Activated CD8-positive, alpha-beta memory T cell treated with anti-CD3 and anti-CD28 coated beads for 48 hours (primary cell): ENCODE measurements around the gene STRADA.
"Not testable (repeated sequence)": the region's sequence is repeated elsewhere in the genome, so short reads cannot be mapped to it uniquely, and the experiment has no call there.

ENCODE experiments used
- DNase-seq, 3 experiments: peaks; one replicate each; pipeline ENCODE4 v3.0.0-alpha.2; 2020; ENCODE audit warnings: low read depth in 2 of 3, low spot score in 2 of 3

STRADA gene

DNA sequence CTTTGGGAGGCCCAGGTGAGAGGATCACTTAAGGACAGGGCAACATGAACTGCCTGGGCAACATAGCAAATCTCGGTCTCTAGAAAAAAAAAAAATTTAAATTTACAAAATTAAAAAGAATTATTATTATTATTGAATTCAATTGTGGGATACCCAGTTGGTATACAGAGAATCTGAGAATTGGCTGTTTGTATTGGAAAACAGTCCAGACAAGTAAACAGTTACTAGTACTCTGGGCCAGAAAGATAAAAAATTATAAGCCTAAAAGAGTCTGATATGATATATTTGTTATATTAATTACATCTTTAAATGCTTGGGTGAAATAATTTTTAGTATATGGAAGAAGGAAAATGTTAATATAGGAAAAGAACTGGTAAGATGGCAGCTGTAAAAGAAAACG, 16.8 kb upstream of the STRADA start:
- no peak for DNase-seq

DNA sequence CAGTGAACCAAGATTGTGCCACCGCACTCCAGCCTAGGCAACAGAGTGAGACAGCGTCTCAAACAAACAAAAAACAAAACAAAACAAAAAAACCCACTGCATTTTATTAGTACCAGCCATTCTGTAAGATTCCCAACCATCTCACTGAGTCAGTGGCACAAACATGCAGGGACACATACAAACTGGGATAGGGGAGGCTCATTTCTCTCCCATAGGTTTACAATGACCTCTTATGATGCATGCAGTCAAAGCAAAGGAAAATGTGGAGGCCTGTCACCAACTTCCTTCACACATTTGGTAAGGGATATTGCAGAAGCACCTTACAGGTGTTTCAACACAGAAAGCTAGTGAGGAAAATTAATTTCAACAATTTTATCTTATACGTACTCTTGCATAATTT, 12.4 kb upstream of the STRADA start:
- no peak for DNase-seq

DNA sequence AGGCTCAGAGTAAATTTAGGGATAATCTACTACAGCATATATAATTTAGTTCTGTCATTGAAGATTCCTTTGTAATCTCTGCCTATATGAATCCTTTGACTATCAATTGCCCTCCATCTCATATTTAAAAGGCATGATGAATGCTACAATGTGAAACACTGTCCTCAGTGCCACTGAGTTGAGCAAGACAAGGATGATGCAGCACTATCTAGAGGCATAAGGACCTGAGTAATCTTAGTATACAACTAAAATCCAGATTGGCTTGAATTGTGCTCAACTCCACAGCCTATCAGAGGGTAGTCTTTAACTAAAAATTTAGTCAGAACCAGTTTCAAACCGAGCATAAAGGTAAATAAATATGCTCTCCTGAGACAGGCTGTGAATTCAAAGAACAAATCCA, 11.6 kb upstream of the STRADA start:
- no peak for DNase-seq

DNA sequence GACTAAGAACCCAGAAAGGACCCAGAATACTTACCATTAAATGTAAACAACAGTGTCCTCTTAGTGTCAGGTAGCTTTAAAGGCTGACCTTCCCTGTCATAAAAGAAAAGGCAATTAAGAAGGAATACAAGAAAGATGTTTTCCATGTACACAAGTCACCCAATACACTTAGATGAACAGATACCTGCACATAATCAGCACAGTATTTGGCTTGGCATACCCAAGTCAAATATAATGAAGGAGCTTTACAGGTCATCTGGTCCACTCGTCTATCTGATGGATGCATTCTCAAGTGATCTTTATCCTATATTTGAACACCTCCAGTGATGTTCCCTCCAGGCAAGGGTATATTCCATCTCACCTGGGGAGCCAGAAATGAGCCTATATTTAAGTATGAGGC, 11.1 kb upstream of the STRADA start:
- no peak for DNase-seq

DNA sequence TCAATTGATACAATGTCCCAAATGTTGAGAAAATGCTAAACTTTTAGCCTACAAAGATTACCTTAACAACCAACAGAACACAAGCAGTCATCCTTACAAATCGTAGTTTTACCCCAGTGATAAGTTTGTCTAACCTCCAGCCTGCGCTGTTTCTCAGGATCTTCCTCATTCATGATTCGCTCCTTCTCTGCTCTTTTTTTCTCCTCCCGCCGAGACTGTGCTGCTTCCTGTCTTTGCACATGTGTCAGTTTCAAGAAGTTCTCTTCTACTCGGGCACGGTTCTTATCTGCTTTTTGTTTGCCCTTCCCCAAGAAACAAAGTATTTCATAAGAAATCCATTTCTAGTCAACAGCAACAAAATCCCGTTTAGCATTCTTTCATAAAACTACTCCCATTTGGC, 10.2 kb upstream of the STRADA start:
- no peak for DNase-seq

DNA sequence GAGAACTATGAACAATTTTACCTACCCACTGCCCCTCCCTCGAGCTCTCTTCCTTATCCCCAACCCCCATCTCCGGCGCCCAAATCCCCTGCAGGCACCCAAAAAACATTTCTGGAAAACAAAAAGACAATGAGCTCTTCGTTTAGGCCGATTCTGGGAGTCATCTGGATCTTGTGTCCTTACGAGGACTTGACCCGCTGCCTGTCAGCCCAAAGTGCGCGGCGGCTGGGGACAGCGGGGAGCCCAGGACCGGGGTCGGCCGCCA, 524 bp downstream of the STRADA start:
- DNase-seq, result no peak

DNA sequence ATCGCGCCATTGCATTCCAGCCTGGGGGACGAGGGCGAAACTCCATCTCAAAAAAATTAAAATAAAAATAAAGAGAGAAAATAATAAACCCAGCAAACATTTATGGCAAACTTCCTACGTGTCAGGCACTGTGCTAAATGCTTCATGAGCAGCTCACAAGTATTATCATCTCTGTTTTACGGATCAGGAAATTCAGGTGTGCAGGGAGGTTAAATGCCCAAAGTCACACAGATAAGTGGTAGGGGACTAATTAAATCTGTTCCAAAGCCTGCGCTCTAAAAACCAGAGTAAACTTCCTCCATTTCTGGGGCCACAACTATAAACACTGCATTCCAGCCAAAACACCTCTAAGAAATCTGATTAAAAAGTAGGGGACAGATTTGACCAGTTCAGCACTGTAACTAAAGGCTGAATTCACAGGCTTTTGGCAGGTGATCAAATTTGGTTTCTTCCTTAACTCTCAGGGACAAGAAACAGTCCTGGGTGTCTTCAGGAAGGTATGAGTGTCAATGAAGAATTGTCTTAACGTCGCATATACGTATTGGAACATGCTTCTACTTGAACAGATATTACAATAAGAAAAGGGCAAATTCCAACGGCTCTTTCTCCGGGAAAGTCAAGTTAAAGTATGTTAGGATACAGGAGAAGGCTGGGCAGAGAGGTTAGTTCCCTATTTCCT, 996 bp downstream of the STRADA start:
- DNase-seq, result no peak

DNA sequence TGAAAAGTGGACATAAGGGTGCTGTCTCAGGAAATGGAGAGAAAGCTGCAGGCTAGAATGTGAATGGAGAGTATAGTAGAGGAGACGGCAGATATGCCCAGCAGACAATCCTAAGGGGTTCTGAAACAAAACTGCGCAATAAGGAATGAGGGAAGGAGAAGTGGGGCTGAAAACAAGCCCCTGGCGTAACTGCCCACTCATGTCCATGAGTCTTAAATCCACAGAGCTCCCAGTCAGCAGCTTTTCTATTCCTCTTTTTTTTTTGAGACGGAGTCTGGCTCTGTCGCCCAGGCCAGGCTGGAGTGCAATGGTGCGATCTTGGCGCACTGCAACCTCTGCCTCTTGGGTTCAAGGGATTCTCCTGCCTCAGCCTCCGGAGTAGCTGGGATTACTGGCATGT, 5.9 kb downstream of the STRADA start:
- DNase-seq, result no peak

DNA sequence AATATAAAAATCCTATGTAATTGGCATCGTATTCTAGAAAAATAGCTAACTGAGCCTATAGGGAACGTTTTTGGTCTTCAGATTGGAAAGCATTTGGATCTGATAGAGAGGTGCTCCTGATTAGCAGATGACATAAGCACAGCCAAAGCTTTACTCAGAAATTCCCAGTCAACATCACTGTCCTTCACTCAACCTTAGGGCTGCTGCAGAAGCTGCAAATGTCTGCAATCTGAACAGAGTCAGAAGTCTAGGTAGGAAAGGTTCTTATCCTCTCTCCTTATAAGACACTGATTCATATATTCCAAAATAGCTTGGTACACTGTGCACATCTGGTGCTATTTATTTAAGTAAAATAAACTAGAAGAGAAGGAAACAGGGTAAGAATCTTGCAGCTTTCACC, 19.2 kb downstream of the STRADA start:
- DNase-seq, result no peak

DNA sequence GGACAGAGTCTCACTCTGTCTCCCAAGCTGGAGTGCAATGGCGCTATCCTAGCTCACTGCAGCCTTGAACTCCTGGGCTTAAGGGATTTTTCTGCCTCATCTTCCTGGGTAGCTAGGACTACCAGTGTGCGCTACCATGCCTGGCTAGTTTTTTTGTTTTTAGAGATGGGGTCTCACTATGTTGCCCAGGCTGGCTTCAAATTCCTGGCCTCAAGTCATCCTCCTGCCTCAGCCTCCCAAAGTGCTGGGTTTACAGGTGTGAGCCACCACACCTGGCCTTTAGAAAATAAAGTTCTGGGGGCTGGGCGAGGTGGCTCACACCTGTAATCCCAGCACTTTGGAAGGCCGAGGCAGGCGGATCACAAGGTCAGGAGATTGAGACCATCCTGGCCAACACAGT, 21.4 kb downstream of the STRADA start:
- not testable (repeated sequence) for DNase-seq

DNA sequence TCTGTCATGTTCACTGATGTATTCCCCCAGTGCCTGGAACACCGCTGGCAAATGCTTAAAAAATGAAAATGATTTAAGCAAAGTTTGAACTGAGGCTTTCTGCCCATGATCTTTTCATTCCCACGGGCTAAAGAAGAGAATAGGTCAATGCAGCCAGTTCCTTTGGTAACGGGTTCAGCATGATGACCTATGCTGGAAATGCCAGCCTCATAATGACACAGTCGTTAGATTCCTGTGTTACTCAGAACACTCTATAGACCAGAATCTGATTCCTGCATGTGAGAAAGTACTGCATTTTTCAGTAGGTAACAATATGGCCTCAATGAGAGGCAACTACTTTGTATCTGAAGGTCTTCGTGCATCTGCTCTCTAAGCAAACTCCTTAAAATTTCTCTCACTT, 22.6 kb downstream of the STRADA start:
- DNase-seq, result no peak

DNA sequence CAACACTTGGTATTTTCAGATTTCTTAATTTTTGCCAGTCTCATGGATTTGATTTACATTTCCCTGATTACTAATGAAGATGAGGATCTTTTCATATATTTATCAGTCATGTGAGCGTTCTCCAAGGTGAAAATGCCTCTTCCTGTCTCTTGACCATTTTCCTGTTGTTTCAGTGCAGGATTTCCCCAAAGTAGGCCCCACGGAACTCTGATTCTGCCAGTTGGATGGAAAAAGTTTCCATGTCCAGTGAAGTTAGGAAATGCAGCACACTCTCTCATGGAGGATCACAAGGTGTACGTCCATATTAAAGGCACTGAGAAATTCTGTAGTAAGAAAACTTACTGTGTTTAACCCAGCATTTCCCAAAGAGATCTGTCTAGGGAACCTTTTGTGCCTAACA, 25.2 kb downstream of the STRADA start:
- no peak for DNase-seq

DNA sequence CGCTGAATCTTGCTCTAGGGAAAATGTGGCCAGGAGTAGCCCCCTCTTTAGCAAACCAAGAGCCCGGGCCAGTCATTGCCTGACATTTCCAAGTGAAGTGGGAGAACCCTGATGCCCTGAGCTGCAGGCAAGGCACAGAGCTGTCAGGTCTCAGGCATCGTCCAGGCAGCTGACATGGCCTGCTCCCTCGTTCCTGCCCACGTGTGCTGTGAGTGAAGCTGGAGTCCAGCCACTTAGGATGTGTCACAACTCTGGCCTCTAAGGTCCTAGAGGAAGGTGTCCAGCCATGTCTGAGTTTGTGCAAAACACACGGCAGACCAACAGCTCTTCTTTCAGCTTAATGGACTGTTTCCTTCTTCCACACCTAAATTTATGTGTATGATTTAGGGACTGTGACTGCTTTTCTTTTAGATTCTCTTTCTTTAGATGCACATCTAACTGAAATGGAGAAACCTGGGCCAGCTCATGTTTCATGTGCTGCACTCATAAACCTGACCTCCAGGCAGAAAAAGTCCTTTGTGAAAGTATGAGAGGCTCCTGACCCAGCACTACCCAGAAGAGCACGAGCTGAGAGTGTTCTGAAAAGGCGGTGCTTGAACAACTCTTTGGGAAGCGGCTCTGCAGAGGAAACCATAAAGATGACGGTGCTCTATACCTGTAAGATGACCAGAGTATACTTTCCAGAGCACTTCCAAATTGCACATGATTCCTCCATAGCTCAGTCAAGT, 26.9 kb downstream of the STRADA start:
- no peak for DNase-seq

DNA sequence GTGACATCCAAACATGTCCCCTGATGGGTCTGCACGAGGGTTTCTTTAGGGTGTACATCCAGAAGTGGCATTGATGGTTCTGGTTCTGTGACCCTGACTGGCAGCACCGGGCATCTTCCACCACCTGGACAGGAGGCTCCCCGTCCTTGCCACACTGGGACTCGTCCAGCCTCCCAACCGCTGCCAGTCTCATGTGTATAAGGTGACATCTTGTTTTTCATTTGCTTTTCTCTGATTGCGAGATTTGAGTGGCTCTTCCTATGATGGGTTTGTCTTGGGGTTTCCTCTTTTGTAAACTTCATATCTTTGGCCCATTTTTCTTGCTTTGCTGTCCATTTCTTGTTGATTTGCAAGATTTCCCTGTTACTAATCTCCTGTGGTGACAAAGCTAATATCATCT, 32.5 kb downstream of the STRADA start:
- DNase-seq, result no peak

DNA sequence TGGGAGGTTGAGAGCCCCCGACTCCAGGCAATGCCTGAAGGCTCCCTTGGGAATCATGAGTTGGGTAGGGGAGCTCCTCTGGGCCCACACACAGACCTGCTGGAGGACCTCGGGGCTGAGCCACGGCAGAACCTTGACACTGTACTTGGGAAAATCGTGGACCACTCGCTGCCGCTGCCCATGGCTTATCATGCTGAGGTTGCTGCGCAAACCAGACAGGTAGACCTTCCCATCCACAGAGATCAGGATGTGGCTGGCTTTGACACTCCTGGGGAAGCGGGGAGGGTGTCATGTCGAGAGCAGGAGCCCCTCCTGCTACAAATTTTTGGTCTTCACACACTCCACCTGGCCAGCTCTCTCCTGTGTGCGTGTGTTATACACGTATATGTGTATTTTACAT, 34.4 kb downstream of the STRADA start:
- no peak for DNase-seq

DNA sequence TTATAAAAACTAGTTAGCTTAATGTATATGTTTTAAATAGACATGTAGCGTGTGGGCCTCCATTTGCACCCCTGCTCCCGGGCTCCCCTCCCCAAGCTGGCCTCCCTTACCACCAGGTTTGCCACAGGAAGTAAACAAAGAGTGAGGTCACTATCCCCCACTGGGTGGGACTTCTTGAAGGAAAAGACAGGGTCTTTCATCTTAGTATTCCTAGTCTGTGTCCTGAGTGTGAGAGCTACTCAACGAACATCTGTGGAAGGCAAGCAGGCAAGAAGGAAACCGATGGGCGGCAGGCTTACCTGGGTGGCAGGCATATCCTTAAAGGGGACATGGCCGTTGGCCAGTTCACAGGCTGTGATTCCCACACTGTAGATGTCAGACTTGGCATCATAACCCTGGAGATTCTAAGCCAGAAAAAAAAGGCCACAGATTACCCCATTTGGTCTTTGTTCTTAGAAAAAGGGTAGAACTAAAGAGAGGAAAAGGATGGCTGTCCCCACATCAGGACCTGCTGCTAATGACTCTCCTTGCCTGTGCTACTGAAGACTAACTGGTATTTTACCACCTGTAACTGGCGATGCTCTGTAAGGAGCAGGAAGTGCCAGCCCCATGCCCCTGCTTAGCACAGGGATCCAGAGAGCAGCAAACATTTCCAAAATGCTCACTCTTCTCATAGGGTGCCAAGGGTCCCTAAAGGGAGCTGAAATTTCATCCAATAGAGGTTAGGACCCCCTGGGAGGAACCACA, 35.1 kb downstream of the STRADA start:
- DNase-seq, result no peak

DNA sequence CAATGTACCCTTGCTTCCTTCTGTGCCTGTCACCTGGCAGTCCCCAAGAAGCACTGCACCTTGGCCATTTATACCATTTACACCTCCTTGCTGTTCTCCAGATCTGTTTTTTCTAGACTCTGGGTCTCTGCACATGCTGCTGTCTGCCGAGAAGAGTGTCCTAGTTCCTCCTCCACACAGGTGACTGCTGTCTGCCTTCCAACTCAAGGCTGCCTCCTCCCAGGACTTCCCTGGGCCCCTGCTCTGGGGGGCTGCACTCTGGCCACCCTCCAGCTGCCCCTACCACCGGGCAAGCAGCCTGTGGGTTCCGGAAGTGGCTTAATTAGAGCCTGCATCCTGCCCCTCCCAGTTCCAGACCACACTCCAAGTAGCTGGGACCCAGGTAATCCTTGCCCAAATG, 35.9 kb downstream of the STRADA start:
- DNase-seq, result no peak

DNA sequence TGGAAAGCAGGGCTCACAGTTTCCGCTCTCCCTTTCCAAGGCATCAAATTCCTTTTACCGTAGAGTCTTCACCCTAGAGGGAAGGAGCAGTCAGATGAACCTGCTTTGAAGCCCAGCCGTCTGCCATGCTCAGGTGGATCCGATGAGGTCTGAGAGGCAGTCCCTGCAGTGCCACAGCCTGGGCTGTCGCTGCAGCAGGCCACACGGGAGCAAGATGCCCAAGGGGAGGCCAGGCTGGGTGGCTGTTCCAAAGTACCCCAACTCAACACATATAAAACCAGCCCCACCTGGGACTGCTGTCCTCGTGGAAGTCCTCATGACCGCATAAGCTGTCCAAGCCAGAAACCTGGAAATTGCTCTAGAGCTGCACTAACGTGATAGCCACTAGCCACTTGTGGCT, 36.8 kb downstream of the STRADA start:
- DNase-seq, result no peak

DNA sequence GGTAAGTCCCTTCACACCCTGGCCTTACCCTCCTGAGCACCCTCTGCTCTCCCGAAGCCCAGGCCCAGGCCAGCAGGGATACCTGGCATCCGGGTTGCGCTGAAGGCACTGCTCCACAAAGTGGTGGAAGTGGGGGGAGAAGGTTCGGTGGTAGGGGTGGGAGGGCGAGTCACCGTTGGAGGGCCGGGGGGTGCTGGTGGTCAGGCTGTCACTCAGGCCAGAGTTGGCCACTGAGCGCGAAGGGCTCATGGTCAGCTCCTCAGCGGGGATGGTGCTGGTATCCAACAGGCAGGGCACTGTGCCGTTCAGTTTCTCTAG, 37.4 kb downstream of the STRADA start:
- DNase-seq, result no peak

DNA sequence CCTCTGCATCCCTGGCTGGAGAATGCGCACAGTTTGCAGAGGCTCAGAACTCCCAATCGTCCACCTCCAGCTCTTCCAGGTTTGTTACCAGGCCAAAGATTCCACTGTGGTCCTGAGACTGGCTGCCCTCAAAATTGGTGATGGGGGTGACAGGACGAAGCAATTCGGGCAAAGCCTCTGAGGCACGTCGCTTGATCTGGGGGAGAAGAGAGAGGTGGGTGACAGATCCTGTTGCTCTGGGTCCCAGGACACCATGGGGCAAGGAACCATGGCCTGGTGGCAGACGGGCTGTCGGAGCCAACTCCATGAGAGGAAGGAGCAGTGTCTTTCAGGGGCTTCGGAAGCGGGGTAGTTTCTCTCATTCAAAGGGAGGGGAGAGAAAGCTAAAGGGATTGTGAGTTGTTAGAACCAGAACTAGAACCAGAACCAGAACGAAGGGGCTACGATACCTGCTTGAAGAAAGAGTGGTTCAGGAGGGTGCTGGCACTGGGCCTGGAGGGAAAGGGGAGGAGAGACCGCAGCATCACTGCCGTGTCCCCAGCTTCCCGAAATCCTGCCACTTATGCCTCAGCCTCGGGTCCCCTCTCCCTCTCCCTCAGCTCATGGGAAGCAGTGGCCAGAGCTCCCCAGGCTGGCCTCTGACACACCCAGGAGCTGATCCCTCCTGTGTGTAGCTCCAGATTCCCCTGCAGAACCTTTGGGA, 37.9 kb downstream of the STRADA start:
- DNase-seq, result no peak

DNA sequence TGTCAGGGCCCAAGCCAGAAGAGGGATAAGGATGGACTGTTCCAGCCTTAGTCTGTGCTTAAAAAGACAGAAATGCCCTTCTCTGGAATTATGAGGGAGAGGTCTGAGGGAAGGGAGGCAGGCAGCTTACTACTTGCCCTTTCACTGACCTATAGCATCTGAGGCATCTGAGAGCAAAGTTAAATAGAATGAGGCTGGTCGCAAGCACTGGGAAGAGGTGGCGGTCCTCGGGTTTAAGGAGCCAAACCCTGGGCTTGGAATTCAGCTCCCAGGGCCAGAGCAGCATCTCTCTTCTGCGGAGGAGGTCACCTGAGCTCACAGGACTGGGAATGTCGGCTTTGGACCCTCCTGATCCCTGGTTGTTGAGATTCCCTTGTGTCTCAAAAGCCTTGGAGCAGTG, 38.6 kb downstream of the STRADA start:
- DNase-seq, result no peak

DNA sequence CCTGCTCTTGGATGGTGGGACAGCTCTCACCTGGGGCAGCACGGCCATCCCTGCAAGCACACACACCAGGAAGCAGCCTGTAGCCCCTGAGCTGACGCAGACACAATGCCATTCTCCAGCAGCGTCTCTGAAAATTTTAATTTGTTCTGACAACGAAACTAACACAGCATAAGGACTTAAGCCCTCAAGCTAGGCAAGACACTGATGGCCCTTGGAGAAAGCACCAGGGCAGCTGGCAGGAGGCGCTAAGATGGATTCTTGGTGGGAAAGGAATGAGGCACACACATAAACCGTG, 38.9 kb downstream of the STRADA start:
- DNase-seq, result no peak
